ENCODE measurements around the gene RPUSD4.

- TF ChIP-seq CTCF (IDR thresholded peaks at IDR 0.05) (no peak), POLR2A (IDR thresholded peaks at IDR 0.05) (no peak)
Measured at GRCh38 chr11:126157326-126158030, 54.0 kb downstream of the RPUSD4 start.
